GM12878 (cell line): ENCODE measurements around the gene PLK5. TPM values are rescaled to one million over a fixed set of nuclear protein-coding genes. Genes with fewer than 3 reads are reported as not detected.

Experiments
- BHLHE40 ChIP-seq, 2 experiments: fragments of 450-650 bp in 1 of 2; IDR thresholded peaks; 2 replicates each; pipeline ENCODE4 v1.6.1; 2011 to 2017; ENCODE audit warnings: low read depth in 2 of 2, borderline replicate concordance in 1 of 2, improper control_type of control experiment in 1 of 2, low read length in 1 of 2, mild to moderate bottlenecking in 1 of 2
- CTCF ChIP-seq, 3 experiments: IDR thresholded peaks in 2 of 3; conservative IDR thresholded peaks in 1 of 3; 2 replicates each; pipeline ENCODE4 v1.5.1; 2011; ENCODE audit warnings: low read depth in 3 of 3, low read length in 3 of 3, mild to moderate bottlenecking in 3 of 3, control low read depth in 2 of 3, moderate library complexity in 2 of 3, inconsistent platforms in 1 of 3, mixed read lengths in 1 of 3; ENCODE audit not compliant: control insufficient read depth in 2 of 3, insufficient read depth in 1 of 3; ENCODE audit errors: extremely low read depth in 1 of 3
- GATAD2B ChIP-seq: fragments of 450-650 bp; conservative IDR thresholded peaks from 2 replicates; pipeline ENCODE4 v1.6.1; 2017; ENCODE audit warnings: low read depth, mild to moderate bottlenecking, moderate library complexity
- RAD51 ChIP-seq: fragments of 450-650 bp; IDR thresholded peaks from 2 replicates; pipeline ENCODE4 v1.6.1; 2016; ENCODE audit warnings: moderate library complexity, mild to moderate bottlenecking, inconsistent platforms
- polyA plus RNA-seq, 11 experiments: library from polyadenylated mRNA; depleted of rRNA in 4 of 11; unstranded in 6 of 11; stranded (reverse) in 5 of 11; fragments of >200 nt; fragmentation: Nextera tagmentation in 4 of 11; fragmentation: Illumina TruSeq in 1 of 11; extraction: Ambion mirVana in 4 of 11; extraction: Trizol in 1 of 11; gene quantifications; 1 replicate in 1 of 11; 2 replicates in 10 of 11; pipeline versions ENCODE4 v1.2.1 to v1.2.3, GENCODE V29; 2011 to 2016; ENCODE audit warnings: inconsistent platforms in 2 of 11, missing spikeins in 2 of 11, low read depth in 1 of 11
- total RNA-seq, 4 experiments: library from RNA; depleted of rRNA in 3 of 4; stranded (reverse); fragments of >200 nt in 3 of 4; fragmentation: Illumina TruSeq in 1 of 4; extraction: Trizol in 1 of 4; gene quantifications; 2 replicates each; pipeline versions ENCODE4 v1.2.1 to v1.2.3, GENCODE V29; 2013 to 2021
- TF ChIP-seq, protein P1 (sequence below): fragments of 450-650 bp; IDR thresholded peaks from 2 replicates; pipeline ENCODE4 v1.6.1; 2017; ENCODE audit warnings: mild to moderate bottlenecking

The PLK5 gene
- total and polyA plus RNA-seq, 10 of the 15 experiments (the other 5 are each of a cell fraction or from before 2014, with no cell fraction given) = 0.13 TPM; not detected in 9

DNA sequence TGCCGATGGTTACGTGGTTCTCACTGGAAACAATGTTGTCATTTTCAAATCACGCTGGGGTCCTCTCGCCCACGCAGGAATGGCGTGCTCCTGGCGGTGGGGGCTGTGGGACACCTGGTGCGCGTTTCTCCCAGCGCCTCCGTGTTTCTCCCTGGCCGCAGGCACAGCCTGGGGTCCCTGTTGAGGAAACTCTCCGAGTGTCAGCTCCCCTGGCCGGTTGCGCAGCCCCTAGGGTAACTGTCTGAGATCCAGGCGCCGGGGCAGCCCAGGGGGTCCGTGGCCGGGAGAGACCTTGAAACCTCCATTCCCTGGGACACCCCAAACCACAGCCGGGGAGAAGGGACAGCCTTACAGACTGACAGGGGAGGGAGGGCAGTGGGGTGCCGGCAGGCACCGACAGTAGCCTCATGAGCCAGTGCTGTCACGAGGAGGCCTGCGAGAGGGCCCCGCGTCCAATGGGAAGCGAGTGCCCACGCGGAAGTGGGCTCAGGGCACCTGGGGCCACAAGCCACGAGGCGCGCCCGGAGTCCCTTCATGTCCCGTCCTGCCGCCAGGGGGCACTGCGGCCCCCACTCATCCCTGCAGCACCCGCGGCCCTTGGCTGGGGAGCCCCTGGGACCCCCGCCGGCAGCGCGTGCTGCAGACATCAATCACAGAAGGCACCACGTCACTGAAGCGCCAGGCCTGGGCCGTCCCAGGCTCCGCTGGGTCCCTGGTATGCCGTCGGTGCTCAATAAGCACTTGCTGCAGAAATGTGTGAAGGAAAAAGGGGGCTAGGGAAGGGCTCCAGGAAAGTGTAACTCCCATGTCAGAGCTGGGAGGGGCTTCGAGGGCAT lies 20.6 kb upstream of the PLK5 start (continued):
- peak; percentile 61 to 77 (median 64) for TF ChIP-seq CTCF (IDR thresholded peaks at IDR 0.05 in 2 of 3, conservative IDR thresholded peaks at IDR 0.05 in 1 of 3; ENCODE audit: control insufficient read depth in 2 of 3, extremely low read depth in 1 of 3, insufficient read depth in 1 of 3, low read depth in 3 of 3, low read length in 3 of 3)
- TF ChIP-seq, protein P1, sequence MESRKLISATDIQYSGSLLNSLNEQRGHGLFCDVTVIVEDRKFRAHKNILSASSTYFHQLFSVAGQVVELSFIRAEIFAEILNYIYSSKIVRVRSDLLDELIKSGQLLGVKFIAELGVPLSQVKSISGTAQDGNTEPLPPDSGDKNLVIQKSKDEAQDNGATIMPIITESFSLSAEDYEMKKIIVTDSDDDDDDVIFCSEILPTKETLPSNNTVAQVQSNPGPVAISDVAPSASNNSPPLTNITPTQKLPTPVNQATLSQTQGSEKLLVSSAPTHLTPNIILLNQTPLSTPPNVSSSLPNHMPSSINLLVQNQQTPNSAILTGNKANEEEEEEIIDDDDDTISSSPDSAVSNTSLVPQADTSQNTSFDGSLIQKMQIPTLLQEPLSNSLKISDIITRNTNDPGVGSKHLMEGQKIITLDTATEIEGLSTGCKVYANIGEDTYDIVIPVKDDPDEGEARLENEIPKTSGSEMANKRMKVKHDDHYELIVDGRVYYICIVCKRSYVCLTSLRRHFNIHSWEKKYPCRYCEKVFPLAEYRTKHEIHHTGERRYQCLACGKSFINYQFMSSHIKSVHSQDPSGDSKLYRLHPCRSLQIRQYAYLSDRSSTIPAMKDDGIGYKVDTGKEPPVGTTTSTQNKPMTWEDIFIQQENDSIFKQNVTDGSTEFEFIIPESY = no peak
- 0 out of 2 replicates have a peak, but pooled peaks have one; percentile 36 for TF ChIP-seq GATAD2B
- no peak for TF ChIP-seq RAD51
- TF ChIP-seq BHLHE40 (IDR thresholded peaks at IDR 0.05; ENCODE audit: borderline replicate concordance in 1 of 2, low read depth in 2 of 2, low read length in 1 of 2) = peak in 1 of 2 experiments; percentile 50; a peak in 2 of 4 replicates
